ENCODE data around the gene LAGE3.

Gene LAGE3

GRCh38 chrX:154482786-154483185, 3.7 kb upstream of the LAGE3 start:
- DNase-seq (ENCODE audit: insufficient read length, low spot score): no peak
- TF ChIP-seq, protein P1, sequence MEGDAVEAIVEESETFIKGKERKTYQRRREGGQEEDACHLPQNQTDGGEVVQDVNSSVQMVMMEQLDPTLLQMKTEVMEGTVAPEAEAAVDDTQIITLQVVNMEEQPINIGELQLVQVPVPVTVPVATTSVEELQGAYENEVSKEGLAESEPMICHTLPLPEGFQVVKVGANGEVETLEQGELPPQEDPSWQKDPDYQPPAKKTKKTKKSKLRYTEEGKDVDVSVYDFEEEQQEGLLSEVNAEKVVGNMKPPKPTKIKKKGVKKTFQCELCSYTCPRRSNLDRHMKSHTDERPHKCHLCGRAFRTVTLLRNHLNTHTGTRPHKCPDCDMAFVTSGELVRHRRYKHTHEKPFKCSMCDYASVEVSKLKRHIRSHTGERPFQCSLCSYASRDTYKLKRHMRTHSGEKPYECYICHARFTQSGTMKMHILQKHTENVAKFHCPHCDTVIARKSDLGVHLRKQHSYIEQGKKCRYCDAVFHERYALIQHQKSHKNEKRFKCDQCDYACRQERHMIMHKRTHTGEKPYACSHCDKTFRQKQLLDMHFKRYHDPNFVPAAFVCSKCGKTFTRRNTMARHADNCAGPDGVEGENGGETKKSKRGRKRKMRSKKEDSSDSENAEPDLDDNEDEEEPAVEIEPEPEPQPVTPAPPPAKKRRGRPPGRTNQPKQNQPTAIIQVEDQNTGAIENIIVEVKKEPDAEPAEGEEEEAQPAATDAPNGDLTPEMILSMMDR (IDR thresholded peaks at IDR 0.05; ENCODE audit: insufficient read depth, missing control alignments): no peak
- no peak for FAIRE-seq

GRCh38 chrX:154481911-154482601, 3.0 kb upstream of the LAGE3 start:
- FAIRE-seq (no peak), DNase-seq (ENCODE audit: insufficient read length, low spot score) (no peak)
- TF ChIP-seq, protein P1 (IDR thresholded peaks at IDR 0.05; ENCODE audit: insufficient read depth, missing control alignments): no peak

GRCh38 chrX:154481195-154481594, 2.1 kb upstream of the LAGE3 start:
- TF ChIP-seq, protein P1 (IDR thresholded peaks at IDR 0.05; ENCODE audit: insufficient read depth, missing control alignments): no peak

GRCh38 chrX:154477891-154478477, 1.1 kb downstream of the LAGE3 start:
- FAIRE-seq: no peak
- DNase-seq (ENCODE audit: insufficient read length, low spot score): no peak
- TF ChIP-seq, protein P1 (IDR thresholded peaks at IDR 0.05; ENCODE audit: insufficient read depth, missing control alignments): no peak

More at GRCh38 chrX:154481195-154481594, 2.1 kb upstream of the LAGE3 start:
- no peak for FAIRE-seq
- no peak for DNase-seq (ENCODE audit: insufficient read length, low spot score)

GRCh38 chrX:154476821-154477220, 2.3 kb downstream of the LAGE3 start:
- FAIRE-seq: no peak
- TF ChIP-seq, protein P1 (IDR thresholded peaks at IDR 0.05; ENCODE audit: insufficient read depth, missing control alignments): no peak

DNA sequence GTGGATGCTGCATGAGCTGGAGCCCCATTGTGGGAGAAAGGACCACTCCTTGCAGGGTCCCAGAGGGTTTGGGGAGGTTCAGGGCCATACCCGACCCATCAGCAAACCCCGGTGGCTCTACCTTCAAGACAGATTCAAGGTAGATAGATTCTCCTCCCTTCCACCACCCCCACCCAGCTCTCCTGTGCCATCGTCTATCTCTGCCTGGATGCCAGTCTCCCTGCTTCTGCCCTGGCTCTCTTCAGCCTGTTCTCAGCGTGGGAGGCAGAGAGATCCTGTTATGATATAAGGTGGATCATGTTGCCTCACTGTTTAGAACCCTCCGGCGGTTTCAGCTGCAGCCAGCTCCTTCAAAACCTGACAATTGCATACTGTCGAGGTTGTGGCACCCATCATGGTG, 5.4 kb downstream of the LAGE3 start:
- no peak for FAIRE-seq
- TF ChIP-seq, protein P1 (IDR thresholded peaks at IDR 0.05; ENCODE audit: insufficient read depth, missing control alignments): no peak
- no peak for DNase-seq (ENCODE audit: insufficient read length, low spot score)

More at GRCh38 chrX:154476821-154477220, 2.3 kb downstream of the LAGE3 start:
- DNase-seq (ENCODE audit: insufficient read length, low spot score): no peak

Measured in D721Med (cell line).